T-helper 17 cell (primary cell): ENCODE results near the gene DRICH1. TPM values are rescaled to one million over a fixed set of nuclear protein-coding genes. Genes with fewer than 3 reads are reported as not detected.
"Not testable (repeated sequence)": the region's sequence is repeated elsewhere in the genome, so short reads cannot be mapped to it uniquely, and the experiment has no call there.

Experiments
- ATAC-seq: fragments of 150-1000 bp; cut with Tn5 transposase; 2 replicates; pipeline ENCODE4 v1.10.0; 2021; ENCODE audit warnings: mild to moderate bottlenecking, moderate library complexity
- DNase-seq, 3 donors: peaks; one replicate each; pipeline versions ENCODE4 v3.0.0 to v3.0.0-alpha.2; 2020 to 2021
- H3K9me3 ChIP-seq: one replicate; pipeline ENCODE4 v1.7.0; 2013; ENCODE audit warnings: low read length, mild to moderate bottlenecking; ENCODE audit not compliant: control insufficient read depth, poor library complexity, severe bottlenecking
- H3K27ac Mint-ChIP-seq: one replicate; pipeline ENCODE4 v1.8.0; 2022; ENCODE audit warnings: mild to moderate bottlenecking, moderate library complexity, mixed read lengths
- H3K27me3 Mint-ChIP-seq: one replicate; pipeline ENCODE4 v1.8.0; 2022; ENCODE audit warnings: mixed read lengths
- H3K36me3 Mint-ChIP-seq: one replicate; pipeline ENCODE4 v1.8.0; 2022; ENCODE audit warnings: low read depth, mixed read lengths
- H3K4me1 Mint-ChIP-seq: one replicate; pipeline ENCODE4 v1.8.0; 2022; ENCODE audit warnings: mild to moderate bottlenecking, mixed read lengths
- H3K4me3 Mint-ChIP-seq: one replicate; pipeline ENCODE4 v1.8.0; 2022; ENCODE audit warnings: mild to moderate bottlenecking, moderate library complexity, mixed read lengths
- total RNA-seq, 4 donors: library from RNA in 2 of 4; stranded (reverse) in 2 of 4; gene quantifications; one replicate each; pipeline ENCODE4 v1.2.3 and lab custom pipeline; 2022 to 2026

The DRICH1 gene
- total RNA-seq, 2 donors from 2014 or later, result 0.42 to 2.5 TPM

DNA sequence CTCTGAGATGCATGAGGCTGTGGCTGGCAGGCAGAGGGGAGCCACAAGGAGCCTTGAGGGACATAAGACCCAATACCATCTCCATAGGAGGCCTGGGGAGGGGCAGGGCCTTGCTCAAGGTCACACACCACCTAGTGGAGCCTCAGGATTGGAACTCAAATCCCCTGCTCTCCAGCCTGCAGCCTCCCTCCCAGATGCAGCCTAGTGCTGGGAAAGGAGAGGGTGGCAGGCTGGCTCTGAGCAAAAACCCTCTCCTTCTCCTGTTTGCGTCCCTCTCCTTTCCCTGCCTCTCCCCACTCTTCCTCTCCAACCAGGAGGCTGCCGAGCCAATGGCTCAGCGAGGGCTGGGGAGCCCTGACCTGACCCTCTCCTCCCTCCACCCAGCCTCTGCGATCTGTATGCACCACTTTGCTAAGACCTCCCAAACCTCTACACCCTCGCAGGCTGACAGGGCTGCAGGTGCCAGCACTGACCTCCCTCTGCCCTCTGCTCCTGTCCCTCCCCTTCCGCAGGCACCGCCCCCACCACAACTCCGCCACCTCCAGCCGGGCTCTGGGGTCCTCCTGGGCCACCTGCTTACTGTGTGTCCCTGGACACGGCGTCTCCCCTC, 66.7 kb downstream of the DRICH1 start:
- H3K9me3 ChIP-seq, result no peaks in the 10 kb centered on the region
- Mint-ChIP-seq H3K4me3 (peak overlapping the region; percentile 86), H3K36me3 (peaks cover 4% of the 10 kb centered on the region), H3K27ac (no peak overlapping the region), H3K4me1 (peaks cover 11% of the 10 kb centered on the region), H3K27me3 (peaks cover 41% of the 10 kb centered on the region)
- ATAC-seq (peak; percentile 47), DNase-seq (no peak)

DNA sequence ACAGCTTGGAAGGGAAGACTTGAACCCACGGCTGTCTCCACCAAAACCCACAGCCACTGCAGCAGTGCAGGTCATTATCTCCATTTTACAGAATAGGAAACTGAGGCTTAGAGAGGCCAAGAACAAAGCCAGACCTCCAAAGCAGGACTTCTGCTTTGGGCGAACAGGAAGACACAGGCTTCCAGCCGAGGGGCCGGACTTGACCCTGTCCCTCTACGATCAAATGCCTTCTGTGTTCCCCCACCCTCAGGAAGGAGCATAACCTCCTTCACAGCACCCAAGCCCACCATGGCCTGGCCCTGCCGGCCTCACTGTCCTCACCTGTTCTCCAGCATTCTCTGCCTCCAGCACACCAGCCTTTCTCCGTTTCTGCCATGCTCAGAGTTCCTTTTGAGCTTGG, 67.8 kb downstream of the DRICH1 start:
- Mint-ChIP-seq H3K27ac (no peak overlapping the region), H3K36me3 (peaks cover 4% of the 10 kb centered on the region), H3K27me3 (peaks cover 41% of the 10 kb centered on the region), H3K4me1 (peaks cover 11% of the 10 kb centered on the region), H3K4me3 (no peak overlapping the region)
- ATAC-seq, result no peak
- DNase-seq, result no peak
- H3K9me3 ChIP-seq, result no peaks in the 10 kb centered on the region

DNA sequence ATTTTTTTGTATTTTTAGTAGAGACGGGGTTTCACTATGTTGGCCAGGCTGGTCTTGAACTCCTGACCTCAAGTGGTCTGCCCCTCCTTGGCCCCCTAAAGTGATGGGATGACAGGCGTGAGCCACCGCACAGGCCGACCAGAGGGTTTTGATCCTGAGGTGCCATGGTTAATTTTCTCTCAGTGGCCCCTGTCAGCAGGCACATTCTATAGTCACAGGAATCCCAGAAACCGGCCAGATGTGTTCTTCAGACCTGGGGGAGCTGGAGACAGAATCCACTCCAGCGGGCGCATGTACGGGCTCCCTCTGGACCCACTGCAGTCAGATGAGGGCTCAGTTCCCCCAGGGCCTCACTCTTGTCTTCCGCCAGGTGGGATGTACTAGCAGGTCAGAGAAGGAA, 69.0 kb downstream of the DRICH1 start:
- Mint-ChIP-seq H3K4me1 (peaks cover 11% of the 10 kb centered on the region), H3K27ac (no peak overlapping the region), H3K27me3 (peaks cover 38% of the 10 kb centered on the region), H3K4me3 (no peak overlapping the region), H3K36me3 (peaks cover 4% of the 10 kb centered on the region)
- no peak for ATAC-seq
- no peak for DNase-seq
- H3K9me3 ChIP-seq, result no peaks in the 10 kb centered on the region

DNA sequence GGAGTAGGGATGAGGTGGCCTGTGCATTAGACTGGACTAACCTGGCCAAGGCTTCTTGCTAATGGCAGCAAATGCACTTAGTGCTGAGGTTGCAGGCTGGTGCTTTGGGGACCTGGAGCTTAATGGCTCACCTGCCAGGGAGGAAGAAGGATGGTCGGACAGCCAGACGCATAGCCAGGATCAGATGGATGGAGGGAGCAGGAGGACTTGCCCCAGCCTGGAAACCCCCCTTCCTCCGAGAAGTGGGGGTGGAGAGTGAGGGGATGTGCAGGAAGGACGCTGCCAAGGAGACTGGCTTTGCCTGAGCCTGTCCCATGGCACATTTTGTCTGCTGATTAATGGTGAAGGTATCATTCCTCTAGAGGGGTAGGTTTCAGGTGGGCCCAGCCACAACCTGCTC, 69.9 kb downstream of the DRICH1 start:
- Mint-ChIP-seq H3K27ac (no peak overlapping the region), H3K4me3 (no peak overlapping the region), H3K36me3 (peaks cover 4% of the 10 kb centered on the region), H3K4me1 (peaks cover 7% of the 10 kb centered on the region), H3K27me3 (peaks cover 31% of the 10 kb centered on the region)
- DNase-seq (no peak), ATAC-seq (no peak)
- H3K9me3 ChIP-seq, result no peaks in the 10 kb centered on the region

DNA sequence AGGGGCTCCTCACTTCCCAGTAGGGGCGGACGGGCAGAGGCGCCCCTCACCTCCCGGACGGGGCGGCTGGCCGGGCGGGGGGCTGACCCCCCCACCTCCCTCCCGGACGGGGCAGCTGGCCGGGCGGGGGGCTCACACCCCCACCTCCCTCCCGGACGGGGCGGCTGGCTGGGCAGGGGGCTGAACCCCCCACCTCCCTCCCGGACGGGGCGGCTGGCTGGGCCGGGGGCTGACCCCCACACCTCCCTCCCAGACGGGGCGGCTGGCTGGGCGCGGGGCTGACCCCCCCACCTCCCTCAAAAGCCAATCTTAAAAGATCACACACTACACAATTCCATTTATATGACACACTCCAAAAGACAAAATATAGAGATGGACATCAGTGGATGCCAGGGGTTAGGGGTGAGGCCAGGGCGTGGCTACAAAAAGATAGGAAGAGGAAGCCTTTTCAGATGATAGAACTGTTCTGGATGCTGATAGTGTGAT, 71.1 kb downstream of the DRICH1 start:
- not testable (repeated sequence) for H3K4me1 Mint-ChIP-seq, DNase-seq, H3K36me3 Mint-ChIP-seq, H3K4me3 Mint-ChIP-seq, H3K9me3 ChIP-seq, ATAC-seq, H3K27ac Mint-ChIP-seq
- H3K27me3 Mint-ChIP-seq, result peaks cover 27% of the 10 kb centered on the region

DNA sequence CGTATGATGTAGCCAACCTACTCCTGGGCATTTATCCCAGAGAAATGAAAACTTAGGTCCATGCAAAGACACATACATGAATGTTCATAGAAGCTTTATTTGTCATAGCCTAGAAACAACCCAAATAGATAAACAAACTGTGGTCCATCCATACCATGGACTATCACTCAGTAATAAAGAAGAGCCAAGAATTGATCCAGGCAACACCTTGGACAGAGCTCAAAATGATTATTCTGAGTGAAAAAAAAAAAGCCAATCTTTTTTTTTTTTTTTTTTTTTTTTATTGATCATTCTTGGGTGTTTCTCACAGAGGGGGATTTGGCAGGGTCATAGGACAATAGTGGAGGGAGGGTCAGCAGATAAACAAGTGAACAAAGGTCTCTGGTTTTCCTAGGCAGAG, 71.9 kb downstream of the DRICH1 start:
- H3K4me1 Mint-ChIP-seq, DNase-seq, ATAC-seq, H3K9me3 ChIP-seq, H3K27ac Mint-ChIP-seq, H3K36me3 Mint-ChIP-seq, H3K4me3 Mint-ChIP-seq: not testable (repeated sequence)
- peaks cover 20% of the 10 kb centered on the region for H3K27me3 Mint-ChIP-seq

Other genes starting within 250 kb of the DRICH1 start
- not detected for gene IGLL1, start 52.0 kb downstream of the DRICH1 start, total RNA-seq
- gene RGL4, start 58.7 kb upstream of the DRICH1 start, total RNA-seq, result 10 to 100 TPM; 16.0 to 20.2 TPM
- gene ZNF70, start 118.8 kb upstream of the DRICH1 start, total RNA-seq, result 1 to 10 TPM; 1.8 to 1.9 TPM
- 1 to 10 TPM in 1 of 2 donors, not detected in 1; 4.4 TPM for gene VPREB3, start 122.1 kb upstream of the DRICH1 start, total RNA-seq
- gene C22orf15, start 130.7 kb upstream of the DRICH1 start, total RNA-seq, result under 1 TPM; 0.30 to 0.81 TPM
- 10 to 100 TPM; 31.6 to 44.0 TPM for gene CHCHD10, start 135.7 kb upstream of the DRICH1 start, total RNA-seq
- 1 to 10 TPM in 1 of 2 donors, under 1 TPM in 1; 0.76 to 1.2 TPM for gene MMP11, start 140.5 kb upstream of the DRICH1 start, total RNA-seq
- gene SMARCB1, start 154.6 kb upstream of the DRICH1 start, total RNA-seq, result 10 to 100 TPM; 45.0 to 53.6 TPM
- gene DERL3, start 206.7 kb upstream of the DRICH1 start, total RNA-seq, result 1 to 10 TPM; 2.7 to 3.6 TPM
- gene SLC2A11, start 225.6 kb upstream of the DRICH1 start, total RNA-seq, result 10 to 100 TPM in 1 of 2 donors, 1 to 10 TPM in 1; 9.8 to 11.9 TPM